Frontal cortex (tissue), 4 donors: Measurements from ENCODE around the gene SLC24A1. TPM values are rescaled to one million over a fixed set of nuclear protein-coding genes. Genes with fewer than 3 reads are reported as not detected.

Experiments used
- DNase-seq, 2 donors: peaks; one replicate each; pipeline ENCODE4 v3.0.0; 2012; ENCODE audit warnings: low spot score in 2 of 2
- FAIRE-seq: peaks from 2 replicates; lab custom pipeline; 2012; peaks lifted over from hg19 to GRCh38; lab: Jason Lieb, UNC
- total RNA-seq: library from RNA; depleted of rRNA; stranded (reverse); fragments of >200 nt; gene quantifications from one replicate; pipeline ENCODE4 v1.2.3, GENCODE V29; 2014
- donor health status: control.
- donor health status: control.
- donor health status: control.

Gene SLC24A1
- 1.6 TPM for total RNA-seq

DNA sequence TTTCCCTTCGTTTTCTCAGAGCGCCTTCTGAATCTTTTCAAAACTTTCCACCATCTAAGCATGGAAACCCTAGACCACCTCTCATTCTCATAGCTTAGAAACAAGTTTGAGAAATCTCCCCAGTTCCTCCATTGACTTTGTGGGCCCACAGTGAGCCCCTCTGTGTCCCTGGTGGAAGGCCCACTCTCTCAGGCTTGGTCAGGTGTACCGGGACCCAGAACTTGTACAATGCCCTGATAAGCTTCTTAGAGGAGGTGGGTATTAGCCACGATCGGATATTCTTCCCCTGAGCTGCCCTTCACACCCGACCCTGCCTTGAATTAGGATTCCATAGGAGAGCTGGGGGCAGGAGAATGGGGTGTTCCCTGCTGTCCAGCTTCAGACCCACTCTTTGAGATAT is at the start of gene SLC24A1:
SLC24A1 (plus strand) TSS at position 301 of the 400 bp plus-strand sequence. CDS start 2,143 bp downstream, outside the sequence.
- no peak for FAIRE-seq

DNA sequence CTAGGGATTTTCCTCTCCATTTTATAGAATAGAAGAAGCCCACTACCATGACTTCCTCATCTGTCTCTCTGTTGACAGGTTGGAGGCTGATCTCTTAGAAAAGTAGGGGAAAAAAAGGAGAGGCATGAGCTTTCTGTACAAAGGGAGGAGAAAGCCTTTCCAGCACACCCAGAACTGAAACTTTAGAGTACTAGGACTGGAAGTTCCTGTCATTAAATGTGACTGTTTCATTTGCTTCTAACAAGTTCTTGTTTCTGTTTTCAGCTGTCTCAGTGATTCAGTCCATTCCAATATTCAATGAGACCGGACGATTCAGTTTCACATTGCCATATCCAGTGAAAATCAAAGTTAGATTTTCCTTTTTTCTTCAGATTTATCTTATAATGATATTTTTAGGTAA is 49.8 kb upstream of the SLC24A1 start:
- no peak for DNase-seq
- no peak for FAIRE-seq

More for the DNA sequence above, at the start of gene SLC24A1:
- no peak for DNase-seq

DNA sequence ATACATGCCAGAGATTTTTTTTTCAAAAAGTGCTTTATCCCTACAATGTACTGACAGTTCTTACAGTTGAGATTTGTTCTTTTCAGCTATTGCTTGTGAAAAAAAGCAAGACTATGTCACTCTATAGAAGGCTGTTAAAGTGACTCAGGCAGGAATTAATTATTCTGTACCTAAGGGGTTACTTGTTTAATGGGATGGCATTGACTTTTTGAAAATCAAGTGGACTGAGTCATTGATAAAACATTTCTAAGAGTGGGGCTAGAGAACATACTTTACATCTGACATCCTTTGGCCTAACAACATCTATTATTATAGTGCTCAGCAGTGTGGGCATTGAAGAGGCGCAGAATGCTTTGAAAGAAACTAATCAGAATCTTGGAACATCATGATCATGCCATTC is 45.1 kb upstream of the SLC24A1 start:
- DNase-seq (no peak), FAIRE-seq (no peak)

DNA sequence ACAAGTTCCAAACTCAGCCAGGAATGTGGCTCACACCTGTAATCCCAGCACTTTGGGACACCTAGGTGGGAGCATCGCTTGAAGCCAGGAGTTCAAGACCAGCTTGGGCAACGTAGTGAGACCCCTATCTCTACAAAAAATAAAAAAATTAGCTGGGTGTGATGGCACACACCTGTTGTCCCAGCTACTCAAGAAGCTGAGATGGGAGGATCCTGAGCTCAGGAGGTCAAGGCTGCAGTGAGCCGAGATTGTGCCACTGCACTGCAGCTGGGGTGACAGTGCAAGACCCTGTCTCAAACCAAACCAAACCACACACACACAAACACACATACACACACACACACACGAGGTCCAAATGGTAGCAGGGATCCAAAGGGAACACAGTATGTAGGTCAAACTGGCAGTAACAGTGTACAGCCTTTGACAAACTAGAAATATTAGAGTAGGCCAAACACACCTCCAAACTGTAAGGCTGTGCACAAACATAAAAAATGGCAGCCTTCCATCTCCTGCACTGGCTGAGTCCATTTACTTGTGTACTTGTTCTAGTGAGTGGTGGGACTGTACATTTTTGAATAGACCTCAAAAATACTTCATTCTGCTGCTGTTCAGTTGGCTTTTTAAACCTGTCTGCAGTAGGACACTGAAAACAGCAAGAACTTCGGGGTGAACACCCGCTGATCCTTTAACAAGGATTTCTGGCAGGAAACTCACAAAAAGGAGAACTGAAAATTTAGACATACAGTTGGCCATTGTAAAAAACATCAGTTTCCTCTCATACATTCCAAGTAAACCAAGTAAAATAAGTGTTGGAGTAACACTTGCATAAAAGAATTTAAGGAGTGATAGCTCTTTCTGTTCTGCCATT is 44.4 kb upstream of the SLC24A1 start:
- FAIRE-seq: no peak
- no peak for DNase-seq

DNA sequence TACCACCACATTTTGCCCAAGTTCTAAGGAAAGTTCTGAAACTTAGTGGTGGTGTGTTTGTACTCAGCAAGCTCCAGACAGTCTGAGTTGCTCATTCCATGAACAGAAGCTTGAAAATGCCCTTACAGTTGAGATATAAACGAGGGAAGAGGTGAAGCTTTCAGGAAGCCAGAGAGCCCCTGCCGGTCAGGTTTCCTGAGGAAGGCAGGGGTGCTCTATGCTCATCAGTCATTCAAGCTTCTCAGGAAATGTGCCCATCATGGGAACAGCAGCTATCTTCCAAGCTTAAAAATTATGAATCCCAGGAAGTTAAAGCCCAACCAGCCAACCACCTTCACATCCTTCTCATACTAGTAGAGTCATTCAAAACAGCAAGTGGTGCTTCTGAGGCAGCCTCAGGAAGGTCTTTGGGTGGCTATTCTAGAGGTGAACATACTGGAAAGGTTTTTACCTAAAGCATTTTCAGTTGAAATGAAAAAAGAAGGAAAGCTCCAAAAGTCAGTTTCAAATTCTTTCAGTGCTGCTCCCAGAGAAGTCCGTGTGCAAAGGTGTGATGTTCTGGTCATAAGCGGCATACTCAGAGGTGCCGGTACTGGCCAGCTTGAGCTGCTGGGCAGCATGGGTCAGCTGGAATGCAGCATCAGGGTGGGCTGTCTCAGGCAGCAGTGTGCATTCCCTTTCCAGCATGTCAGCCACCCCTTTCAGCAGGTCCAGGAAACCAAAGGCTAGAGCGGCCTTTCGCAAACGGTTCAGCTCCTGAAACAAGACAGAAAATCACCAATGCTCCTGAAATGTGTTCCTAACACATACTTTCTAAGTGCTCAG is 42.6 kb upstream of the SLC24A1 start:
- no peak for FAIRE-seq

DNA sequence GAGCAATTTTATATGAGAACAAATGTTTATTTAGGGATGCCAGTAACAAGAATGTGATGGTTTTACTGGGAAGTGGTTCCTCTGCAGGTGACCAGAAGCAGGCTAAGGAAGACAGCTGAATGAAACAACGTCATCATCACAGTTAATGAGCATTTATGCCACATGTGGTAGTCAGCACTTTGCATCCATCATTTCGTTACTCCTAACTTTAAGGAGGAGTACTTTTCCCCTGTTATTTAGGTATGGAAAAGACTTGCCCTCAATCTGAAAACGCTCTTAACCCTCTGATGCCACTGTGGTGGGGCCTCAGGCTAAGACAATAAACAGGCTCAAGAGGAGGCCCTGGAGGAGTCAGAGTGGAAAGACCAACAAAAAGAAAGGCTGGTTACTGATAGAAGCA is 42.0 kb upstream of the SLC24A1 start:
- no peak for DNase-seq
- FAIRE-seq: no peak

More for the DNA sequence above, 42.6 kb upstream of the SLC24A1 start:
- no peak for DNase-seq

DNA sequence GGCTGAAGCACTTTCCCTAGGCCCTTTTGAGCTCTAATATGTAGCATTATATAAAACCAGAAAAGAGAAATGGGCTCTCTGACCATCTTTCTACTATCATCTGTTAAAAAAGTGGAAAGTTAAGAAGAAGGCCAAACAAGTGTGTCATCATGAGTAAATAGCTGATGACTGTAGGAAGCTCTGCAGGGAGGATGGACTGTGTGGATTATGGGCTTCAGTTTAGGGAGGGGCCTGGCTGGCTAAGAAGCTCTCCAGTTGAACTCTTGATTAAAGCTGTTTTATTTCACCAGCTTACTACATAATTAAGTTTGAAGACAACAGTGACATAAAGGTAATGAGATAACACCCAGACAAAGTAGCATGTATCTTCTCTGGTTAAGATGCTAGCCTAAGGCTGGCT is 41.5 kb upstream of the SLC24A1 start:
- no peak for FAIRE-seq
- DNase-seq: no peak

DNA sequence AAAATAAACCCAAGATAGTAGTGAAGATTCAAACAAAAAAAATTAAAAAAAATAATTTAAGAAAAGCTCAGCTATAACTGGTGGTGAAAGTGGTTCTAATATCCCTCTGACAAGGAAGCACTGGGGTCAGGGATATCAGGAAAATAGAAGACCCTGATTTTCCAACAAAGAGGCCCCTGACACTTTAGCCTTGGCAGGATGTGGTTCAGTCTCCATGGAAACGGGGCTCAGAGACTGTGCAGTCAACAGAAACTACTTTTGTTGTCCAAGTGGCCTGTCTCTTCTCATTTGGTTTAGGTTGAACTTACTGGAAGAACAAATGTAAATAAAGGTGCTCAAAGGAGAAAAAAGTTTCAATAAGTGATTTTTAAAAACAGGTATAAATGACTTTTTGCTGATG is 38.0 kb upstream of the SLC24A1 start:
- no peak for DNase-seq
- FAIRE-seq: no peak

DNA sequence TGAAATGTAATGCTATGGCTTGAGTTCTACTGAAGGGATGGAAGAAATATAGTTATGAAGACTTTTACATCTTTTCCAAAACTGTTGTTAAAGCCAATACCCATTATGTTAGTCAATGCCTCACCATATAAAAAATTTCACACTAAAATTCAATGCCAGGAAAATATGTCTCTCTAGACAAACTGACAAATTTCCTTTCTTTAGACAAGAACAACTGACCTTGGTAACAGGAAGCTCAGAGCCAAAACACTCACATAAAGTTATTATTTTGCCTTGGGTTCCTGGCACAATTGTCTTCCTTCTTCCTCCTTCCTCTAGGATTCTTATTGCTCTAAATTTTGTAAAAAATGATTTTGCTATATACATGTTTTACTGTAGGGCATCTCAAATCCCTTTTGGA is 37.5 kb upstream of the SLC24A1 start:
- DNase-seq (no peak), FAIRE-seq (no peak)

DNA sequence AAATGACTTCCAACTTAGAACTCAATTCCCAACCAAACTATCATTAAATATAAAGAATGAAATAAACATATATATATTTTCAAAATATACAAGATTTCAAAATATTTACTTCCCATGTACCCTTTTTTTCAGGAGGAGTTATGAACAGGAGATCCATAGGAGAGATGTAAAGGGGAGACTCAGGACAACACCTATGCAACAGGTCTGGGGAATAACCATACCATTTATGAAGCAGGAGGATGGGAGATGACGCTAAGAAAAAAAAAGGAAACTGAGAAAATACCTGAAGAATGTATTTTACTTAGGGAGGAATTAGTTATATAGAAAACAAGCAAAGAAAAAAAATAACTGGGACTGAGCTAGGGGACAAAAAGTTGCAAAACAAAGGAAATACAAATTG is 34.6 kb upstream of the SLC24A1 start:
- FAIRE-seq (no peak), DNase-seq (no peak)

DNA sequence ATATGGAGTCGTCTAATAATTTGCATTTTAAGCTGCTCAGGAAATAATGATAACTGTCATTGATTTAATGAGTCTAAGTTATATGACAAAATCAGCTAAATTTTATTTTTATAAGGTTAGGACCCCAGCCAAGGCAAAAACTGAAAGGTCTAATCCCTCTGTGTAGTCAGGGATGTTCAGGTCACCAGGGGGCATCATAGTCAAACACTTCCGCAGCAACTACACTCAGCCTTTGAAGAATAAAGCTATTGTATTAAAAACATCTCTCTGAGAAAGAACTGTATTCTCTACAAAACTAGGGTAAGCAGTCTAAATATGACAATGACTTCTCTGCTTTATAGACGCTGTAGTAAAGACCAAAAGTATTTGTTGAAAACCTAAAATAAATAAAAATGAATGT is 25.8 kb upstream of the SLC24A1 start:
- peak; percentile 28 to 39 for DNase-seq

DNA sequence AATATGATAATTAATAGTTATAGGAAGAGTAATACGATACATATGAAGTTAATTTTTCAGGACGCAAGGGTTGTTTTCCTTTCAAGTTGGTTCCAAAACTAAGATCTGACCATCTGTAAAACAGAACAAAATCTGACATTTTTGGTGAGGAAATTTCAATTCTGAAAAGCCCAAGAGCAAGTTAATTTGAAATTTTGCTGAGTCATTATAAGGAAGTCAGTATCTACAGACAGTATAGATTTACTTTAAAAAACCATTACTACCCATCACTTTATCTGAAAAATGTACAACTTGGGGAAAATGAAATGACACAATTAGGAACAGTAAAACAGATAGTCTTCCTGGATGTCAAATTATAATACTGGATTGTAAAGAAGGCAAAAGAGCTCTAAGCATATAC is 23.3 kb upstream of the SLC24A1 start:
- FAIRE-seq: no peak

More for the DNA sequence above, 25.8 kb upstream of the SLC24A1 start:
- FAIRE-seq: peak; percentile 98

DNA sequence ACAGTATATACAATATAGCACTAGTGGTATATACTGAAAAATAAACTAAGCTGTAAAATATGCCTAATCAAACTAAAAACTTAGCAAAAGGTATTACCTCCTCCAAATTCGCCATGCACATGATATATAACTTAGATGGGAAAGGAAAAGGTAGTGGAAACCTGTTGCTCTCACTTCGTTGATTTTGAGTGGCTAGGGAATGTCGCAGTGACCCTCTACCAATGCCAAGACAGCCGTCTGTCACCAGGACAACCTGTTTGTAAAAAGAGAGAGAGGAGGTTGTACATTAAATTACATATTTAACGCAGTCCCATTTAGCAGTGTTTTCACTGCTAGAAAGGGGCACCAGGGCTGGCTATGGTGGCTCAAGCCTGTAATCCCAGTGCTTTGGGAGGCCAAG is 22.1 kb upstream of the SLC24A1 start:
- FAIRE-seq (no peak), DNase-seq (no peak)

More for the DNA sequence above, 23.3 kb upstream of the SLC24A1 start:
- DNase-seq: no peak

DNA sequence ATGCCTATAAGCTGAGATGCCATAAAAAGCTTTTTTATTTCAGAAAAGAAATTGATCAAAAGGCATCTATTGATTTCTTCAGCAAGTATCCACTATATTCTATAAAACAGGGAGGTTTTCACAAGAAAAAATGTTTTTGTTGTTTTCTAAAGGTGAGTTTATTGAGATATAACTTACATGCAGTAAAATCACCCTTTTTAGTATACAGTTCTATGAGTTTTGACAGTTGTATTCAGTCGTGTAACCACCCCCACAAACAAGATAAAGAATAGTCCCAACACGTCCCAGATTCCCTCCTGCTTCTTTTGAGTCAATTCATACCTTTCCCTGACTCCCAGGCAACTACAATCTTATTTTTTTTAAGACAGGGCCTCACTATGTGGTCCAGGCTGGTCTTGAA is 18.6 kb upstream of the SLC24A1 start:
- no peak for DNase-seq
- FAIRE-seq: no peak

DNA sequence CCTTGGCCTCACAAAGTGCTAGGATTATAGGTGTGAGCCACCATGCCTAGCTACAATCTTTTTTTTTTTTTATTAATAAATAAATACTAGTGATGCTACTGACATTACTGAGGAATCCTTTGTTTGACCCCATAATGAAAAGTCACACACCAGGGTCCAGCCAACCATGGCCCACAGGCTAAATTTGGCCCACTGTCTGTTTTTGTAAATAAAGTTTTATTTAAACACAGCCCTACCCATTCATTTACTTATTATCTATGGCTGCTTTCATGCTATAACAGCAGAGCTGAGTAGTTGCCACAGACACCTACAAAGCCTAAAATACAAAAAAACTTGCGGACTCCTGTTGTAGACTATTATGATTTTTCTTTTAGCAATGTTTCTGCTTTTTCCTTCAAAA is 18.2 kb upstream of the SLC24A1 start:
- FAIRE-seq (no peak), DNase-seq (no peak)

DNA sequence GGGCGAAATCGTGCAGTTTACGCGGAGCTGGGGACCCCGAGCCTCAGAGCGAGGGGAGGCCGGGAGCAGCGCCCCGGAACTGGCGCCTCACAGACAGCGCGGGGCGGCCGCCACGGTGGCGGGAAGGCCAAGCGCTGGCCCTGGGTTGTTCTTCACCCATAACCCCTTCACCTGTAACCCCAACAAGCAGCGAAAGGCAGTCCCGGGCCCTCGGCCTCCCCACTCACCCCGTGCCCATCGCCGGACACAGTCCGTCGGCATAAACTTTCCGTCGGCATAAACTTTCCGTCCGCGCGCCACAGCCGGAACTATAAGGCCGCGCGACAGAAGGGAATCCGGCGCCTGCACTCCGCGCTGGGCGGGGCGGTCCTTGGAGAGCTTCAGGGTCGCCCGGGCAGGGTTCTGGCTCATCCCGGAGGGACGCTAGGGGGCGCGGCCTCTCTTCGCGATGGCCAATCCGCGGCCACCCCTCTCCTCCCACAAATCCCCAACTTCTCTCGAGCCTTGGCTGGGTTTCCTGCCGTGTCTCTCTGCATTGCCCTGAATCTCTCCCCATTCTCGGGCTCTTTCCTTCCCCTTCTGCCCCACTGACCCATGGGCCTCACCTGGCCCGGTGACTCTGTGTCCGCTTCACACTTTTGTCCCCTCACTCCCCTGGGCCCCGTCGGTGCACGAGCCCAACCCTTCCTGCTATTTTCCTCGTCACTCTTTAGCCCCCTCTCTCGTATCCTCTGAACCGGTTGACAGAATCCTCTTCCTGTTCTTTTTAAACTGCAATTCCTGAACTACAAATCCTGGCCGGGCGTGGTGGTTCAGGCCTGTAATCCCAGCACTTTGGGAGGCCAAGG is 10.6 kb upstream of the SLC24A1 start, which contains the start of gene INTS14:
INTS14 (minus strand) TSS at position 261 of the 848 bp plus-strand sequence. CDS start 3,751 bp downstream, outside the sequence.
- DNase-seq: peak; percentile 90 to 95
- no peak for FAIRE-seq

DNA sequence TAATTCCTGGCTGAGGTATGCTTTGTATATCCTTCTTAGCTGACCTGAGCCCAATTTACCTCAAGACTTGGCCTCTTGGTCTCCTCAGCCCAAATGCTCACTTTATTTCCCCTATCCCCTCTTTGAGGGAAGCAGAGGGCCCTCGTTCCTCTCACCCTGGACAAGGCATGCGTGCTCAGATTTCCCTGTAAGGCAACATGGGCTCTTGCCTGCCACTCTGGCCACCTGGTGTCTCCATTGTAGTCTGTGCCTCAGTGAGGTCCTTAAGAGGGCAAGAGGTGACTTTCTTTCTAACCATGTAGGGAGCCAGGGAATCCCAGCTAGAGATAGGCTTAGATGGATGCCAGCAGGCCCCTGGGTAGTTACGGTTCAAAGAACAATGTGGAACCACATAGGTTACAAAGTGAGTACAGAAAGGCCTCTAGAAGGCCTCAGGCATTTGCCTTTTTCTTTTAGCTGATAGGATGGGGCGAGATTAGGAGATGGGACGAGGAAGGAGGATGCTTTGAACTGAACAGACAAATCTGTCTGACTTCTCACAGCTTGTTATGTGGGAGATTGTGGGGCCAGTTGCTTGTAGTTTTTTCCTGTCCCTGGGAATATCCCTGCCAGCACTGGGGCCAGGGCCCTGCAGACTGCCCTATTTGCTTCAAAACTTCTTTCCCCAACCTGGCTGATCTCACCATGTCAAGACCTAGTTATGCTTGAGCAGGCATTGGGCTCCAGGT is 9.7 kb upstream of the SLC24A1 start:
- DNase-seq: no peak

DNA sequence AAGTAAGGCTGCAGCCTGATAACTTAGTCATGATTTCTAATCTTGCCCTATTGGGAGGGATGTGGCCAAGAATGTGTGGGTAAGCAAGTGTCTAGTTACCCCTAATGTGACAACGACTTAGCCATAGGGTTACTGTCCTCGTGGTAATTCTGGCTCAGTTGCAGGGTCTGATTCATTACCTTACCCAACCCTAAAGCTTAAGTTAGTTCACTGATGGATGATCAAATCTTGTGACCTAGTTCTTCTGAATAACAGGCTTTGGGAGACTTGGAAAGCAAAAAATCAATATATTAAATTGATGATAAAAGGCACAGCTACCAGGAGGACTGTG is 9.2 kb upstream of the SLC24A1 start:
- no peak for DNase-seq
- FAIRE-seq: no peak

More for the DNA sequence above, 9.7 kb upstream of the SLC24A1 start:
- no peak for FAIRE-seq
